HepG2 (cell line): ENCODE data around the gene OSM. TPM values are rescaled to one million over a fixed set of nuclear protein-coding genes. Genes with fewer than 3 reads are reported as not detected.
A peak's percentile ranks its signal among the peaks of the same experiment; 100 is the strongest.

Experiments used
- ATAC-seq: fragments of 200-7000 bp; cut with Tn5 transposase; 3 replicates; pipeline ENCODE4 v1.9.1; 2020; ENCODE audit warnings: mild to moderate bottlenecking, moderate library complexity
- BruUV-seq: library from RNA; stranded (reverse); fragments of 400-500 nt; replicated peaks from 2 replicates; lab custom pipeline; 2021; lab: Mats Ljungman, UMichigan
- CTCF ChIA-PET: fragments of 300-600 bp; formaldehyde crosslinking; extraction: SDS; loops from one replicate; lab custom pipeline; 2021; ENCODE audit warnings: low total read pairs, inconsistent platforms, low intra/inter-chr PET ratio; lab: Yijun Ruan, JAX
- POLR2A ChIA-PET: fragments of 350-600 bp; sonication (Branson Sonifier 250); formaldehyde crosslinking; loops from one replicate; lab custom pipeline; 2020; ENCODE audit warnings: antibody characterized with exemption, inconsistent platforms; lab: Yijun Ruan, JAX
- DNase-seq: peaks from one replicate; pipeline ENCODE4 v3.0.0-alpha.2; 2015; ENCODE audit warnings: low spot score
- FAIRE-seq: peaks from 3 replicates; lab custom pipeline; 2011; peaks lifted over from hg19 to GRCh38; lab: Jason Lieb, UNC
- H2AFZ ChIP-seq: one replicate; pipeline ENCODE4 v1.6.1; 2011; ENCODE audit warnings: low read length, inconsistent platforms
- H3K27ac ChIP-seq: fragments of 300-600 bp; 3 replicates; pipeline ENCODE4 v1.8.0; 2011; ENCODE audit warnings: mixed run types, mild to moderate bottlenecking, mixed read lengths, low read length, inconsistent platforms; ENCODE audit not compliant: insufficient read depth; ENCODE audit errors: extremely low read length
- H3K27me3 ChIP-seq, 2 experiments: fragments of 200-600 bp in 1 of 2; 2 replicates in 1 of 2; 3 replicates in 1 of 2; pipeline versions ENCODE4 v1.6.0 to v1.8.0; 2011; ENCODE audit warnings: low read length in 2 of 2, mild to moderate bottlenecking in 2 of 2, moderate library complexity in 2 of 2, inconsistent platforms in 1 of 2; ENCODE audit not compliant: insufficient read depth in 2 of 2, control insufficient read depth in 1 of 2
- H3K36me3 ChIP-seq, 2 experiments: fragments of 200-600 bp in 1 of 2; replicated peaks in 1 of 2; 2 replicates in 1 of 2; 3 replicates in 1 of 2; pipeline versions ENCODE4 v1.5.1 to v1.8.0; 2011; ENCODE audit warnings: low read length in 2 of 2, inconsistent platforms in 1 of 2; ENCODE audit not compliant: insufficient read depth in 2 of 2, control insufficient read depth in 1 of 2
- H3K4me1 ChIP-seq: 2 replicates; pipeline ENCODE4 v1.5.1; 2012; ENCODE audit warnings: low read length, inconsistent platforms; ENCODE audit not compliant: insufficient read depth
- H3K4me2 ChIP-seq: 2 replicates; pipeline ENCODE4 v1.6.0; 2011; ENCODE audit warnings: low read depth, low read length, inconsistent platforms
- H3K4me3 ChIP-seq, 3 experiments: fragments of 200-600 bp in 1 of 3; sonication (generic), shearing (Covaris generic) in 1 of 3; replicated peaks in 1 of 3; 2 replicates each; pipeline ENCODE4 v1.5.1; 2011 to 2016; ENCODE audit warnings: low read length in 3 of 3, inconsistent platforms in 2 of 3, low read depth in 2 of 3, mild to moderate bottlenecking in 2 of 3, control low read depth in 1 of 3, mixed read lengths in 1 of 3; ENCODE audit not compliant: insufficient read depth in 1 of 3
- H3K79me2 ChIP-seq: one replicate; pipeline ENCODE4 v1.6.1; 2011; ENCODE audit warnings: low read length, inconsistent platforms; ENCODE audit not compliant: insufficient read depth
- H3K9ac ChIP-seq: 2 replicates; pipeline ENCODE4 v1.6.0; 2011; ENCODE audit warnings: mild to moderate bottlenecking, low read depth, low read length, inconsistent platforms; ENCODE audit not compliant: insufficient read depth
- H3K9me3 ChIP-seq: 2 replicates; pipeline ENCODE4 v1.5.1; 2012; ENCODE audit warnings: mild to moderate bottlenecking, low read length
- H4K20me1 ChIP-seq: 2 replicates; pipeline ENCODE4 v1.6.0; 2011; ENCODE audit warnings: inconsistent platforms, mild to moderate bottlenecking, low read length, moderate library complexity; ENCODE audit not compliant: insufficient read depth
- EED ChIP-seq: sonication (generic); formaldehyde crosslinking; IDR thresholded peaks from 2 replicates; pipeline ENCODE4 v1.5.0; 2020; ENCODE audit warnings: mild to moderate bottlenecking, missing genetic modification reagents
- FOXP4 ChIP-seq: sonication (generic); formaldehyde crosslinking; IDR thresholded peaks from 2 replicates; pipeline ENCODE4 v1.4.0; 2020; ENCODE audit warnings: missing genetic modification reagents
- GZF1 ChIP-seq: sonication (generic); formaldehyde crosslinking; IDR thresholded peaks from 2 replicates; pipeline ENCODE4 v1.5.1; 2020; ENCODE audit warnings: mild to moderate bottlenecking, missing genetic modification reagents
- HIC2 ChIP-seq: sonication (generic); formaldehyde crosslinking; IDR thresholded peaks from 2 replicates; pipeline ENCODE4 v1.9.0; 2022; ENCODE audit warnings: low read depth, missing genetic modification reagents
- MTERF4 ChIP-seq: sonication (generic); formaldehyde crosslinking; IDR thresholded peaks from 2 replicates; pipeline ENCODE4 v1.8.0; 2023; ENCODE audit warnings: mild to moderate bottlenecking, missing genetic modification reagents
- POGK ChIP-seq: sonication (generic); formaldehyde crosslinking; conservative IDR thresholded peaks from 2 replicates; pipeline ENCODE4 v1.8.0; 2022; ENCODE audit warnings: mild to moderate bottlenecking, moderate library complexity, missing genetic modification reagents
- TCF7L2 ChIP-seq: IDR thresholded peaks from 2 replicates; pipeline ENCODE4 v1.6.1; 2011; ENCODE audit warnings: mild to moderate bottlenecking, low read depth, low read length, moderate library complexity
- TEF ChIP-seq: sonication (generic); formaldehyde crosslinking; IDR thresholded peaks from 2 replicates; pipeline ENCODE4 v1.5.0; 2020; ENCODE audit warnings: missing genetic modification reagents
- ZBTB3 ChIP-seq: sonication (generic); formaldehyde crosslinking; IDR thresholded peaks from 2 replicates; pipeline ENCODE4 v1.4.0; 2020; ENCODE audit warnings: low read depth, mild to moderate bottlenecking, moderate library complexity, missing genetic modification reagents, borderline replicate concordance
- ZNF430 ChIP-seq: sonication (generic); formaldehyde crosslinking; IDR thresholded peaks from 2 replicates; pipeline ENCODE4 v1.9.0; 2021; ENCODE audit warnings: mild to moderate bottlenecking, missing genetic modification reagents
- ZNF446 ChIP-seq: sonication (generic); formaldehyde crosslinking; IDR thresholded peaks from 2 replicates; pipeline ENCODE4 v1.5.0; 2020; ENCODE audit warnings: mild to moderate bottlenecking, missing genetic modification reagents
- ZNF513 ChIP-seq: sonication (generic); formaldehyde crosslinking; conservative IDR thresholded peaks from 2 replicates; pipeline ENCODE4 v1.5.0; 2020; ENCODE audit warnings: missing genetic modification reagents
- ZNF629 ChIP-seq: sonication (generic); formaldehyde crosslinking; conservative IDR thresholded peaks from 2 replicates; pipeline ENCODE4 v1.5.0; 2020; ENCODE audit warnings: missing genetic modification reagents
- ZNF7 ChIP-seq: IDR thresholded peaks from 2 replicates; pipeline ENCODE4 v1.6.1; 2016; ENCODE audit warnings: missing biosample characterization, missing genetic modification reagents
- WGBS: methylation state at CpG from one replicate; pipeline ENCODE4 v1.1.6; 2017; ENCODE audit warnings: low lambda C conversion rate; 5-methylcytosine and 5-hydroxymethylcytosine counted together
- in situ Hi-C: cut with HindIII; loops from 2 replicates; pipeline ENCODE4 v1.10.0; 2017; ENCODE audit warnings: low pct_unique_long_range_greater_than_20kb; ENCODE audit not compliant: extremely low pct_ligation_motif_present
- intact Hi-C: fragments of 100-400 bp; cut with micrococcal nuclease; formaldehyde crosslinking; loops from one replicate; pipeline ENCODE4 v1.10.0; 2022; ENCODE audit not compliant: unreplicated experiment
- polyA plus RNA-seq, 8 experiments: library from polyadenylated mRNA; depleted of rRNA in 3 of 8; stranded (reverse) in 7 of 8; unstranded in 1 of 8; fragments of >200 nt; fragmentation: Illumina TruSeq in 4 of 8; extraction: Trizol in 4 of 8; gene quantifications; 2 replicates each; pipeline versions ENCODE4 v1.2.1 to v1.2.3, GENCODE V29; 2011 to 2016; ENCODE audit warnings: low read depth in 4 of 8, missing spikeins in 1 of 8, mixed read lengths in 1 of 8; ENCODE audit not compliant: insufficient read depth in 1 of 8
- total RNA-seq, 5 experiments: library from RNA; depleted of rRNA; stranded (reverse); fragments of >200 nt; fragmentation: Illumina TruSeq; extraction: Trizol; gene quantifications; 2 replicates each; pipeline ENCODE4 v1.2.3, GENCODE V29; 2016; ENCODE audit warnings: low read depth in 1 of 5

The OSM gene
- total and polyA plus RNA-seq, 2 of the 13 experiments (the other 11 are each of a cell fraction or from before 2014, with no cell fraction given) = not detected

- ATAC-seq (no peak), DNase-seq (no peak), FAIRE-seq (no peak)
- Histone ChIP-seq H3K36me3 (peaks cover 3 to 8% of the 10 kb centered on the region in 2 experiments; a peak in 2 of 5 replicates), H3K9ac (no peak overlapping the region), H4K20me1 (no peaks in the 10 kb centered on the region), H3K4me3 (no peak overlapping the region), H3K79me2 (no peaks in the 10 kb centered on the region), H3K27ac (no peak overlapping the region), H3K27me3 (no peaks in the 10 kb centered on the region), H3K4me1 (peaks cover 5% of the 10 kb centered on the region; the same call in 1 of the 2 replicates), H3K4me2 (no peak overlapping the region), H3K9me3 (no peaks in the 10 kb centered on the region), H2AFZ (no peak overlapping the region)
- ChIA-PET CTCF (no interaction called here), POLR2A (no interaction called here)
- WGBS = 85% methylated on average over 3 of the region's 3 CpGs
- in situ Hi-C loops (no loop called here), intact Hi-C loops (no loop called here)
- no TSS peak for BruUV-seq
- TF ChIP-seq FOXP4 (CRISPR knock-in tag) (no peak), ZNF7 (no peak), EED (CRISPR knock-in tag) (no peak), GZF1 (0 out of 2 replicates have a peak, but pooled peaks have one; percentile 30), TCF7L2 (no peak), ZNF430 (CRISPR knock-in tag) (no peak), MTERF4 (CRISPR knock-in tag) (no peak), ZBTB3 (CRISPR knock-in tag) (no peak), POGK (CRISPR knock-in tag) (no peak), ZNF513 (no peak), ZNF446 (CRISPR knock-in tag) (no peak), TEF (CRISPR knock-in tag) (no peak), HIC2 (CRISPR knock-in tag) (no peak), ZNF629 (peak; percentile 86)
Measured at GRCh38 chr22:30305906-30306626, 39.4 kb upstream of the OSM start.
